ENCODE measurements around the gene TMEM223.

- TF ChIP-seq CTCF (IDR thresholded peaks at IDR 0.05) (no peak), ZFX (IDR thresholded peaks at IDR 0.05; ENCODE audit: borderline replicate concordance) (no peak)
Observed at GRCh38 chr11:62835336-62835735, 43.5 kb upstream of the TMEM223 start.
